ENCODE results near the gene GRIN2A.

GRIN2A gene

GRCh38 chr16:10182222-10183053, at the start of gene GRIN2A:
Gene GRIN2A (minus strand): TSS chr16:10182428. CDS start chr16:10180411, 2,017 bp downstream.
- DNase-seq = no peak

DNA sequence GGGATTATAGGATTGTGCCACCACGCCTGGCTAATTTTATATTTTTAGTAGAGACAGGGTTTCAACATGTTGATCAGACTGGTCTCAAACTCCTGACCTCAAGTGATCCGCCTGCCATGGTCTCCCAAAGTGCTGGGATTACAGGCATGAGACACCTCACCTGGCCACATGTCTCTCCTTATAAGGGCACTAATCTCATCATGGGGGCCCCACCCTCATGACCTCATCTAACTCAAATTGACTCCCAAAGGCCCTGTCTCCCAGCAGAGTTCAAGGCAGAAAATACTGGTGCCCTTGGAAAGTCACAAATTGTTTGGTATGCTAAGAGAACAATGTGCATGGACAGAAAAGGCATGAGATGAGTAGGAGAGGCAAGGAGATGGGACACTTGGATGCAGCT, 49.3 kb upstream of the GRIN2A start:
- no peak for DNase-seq

DNA sequence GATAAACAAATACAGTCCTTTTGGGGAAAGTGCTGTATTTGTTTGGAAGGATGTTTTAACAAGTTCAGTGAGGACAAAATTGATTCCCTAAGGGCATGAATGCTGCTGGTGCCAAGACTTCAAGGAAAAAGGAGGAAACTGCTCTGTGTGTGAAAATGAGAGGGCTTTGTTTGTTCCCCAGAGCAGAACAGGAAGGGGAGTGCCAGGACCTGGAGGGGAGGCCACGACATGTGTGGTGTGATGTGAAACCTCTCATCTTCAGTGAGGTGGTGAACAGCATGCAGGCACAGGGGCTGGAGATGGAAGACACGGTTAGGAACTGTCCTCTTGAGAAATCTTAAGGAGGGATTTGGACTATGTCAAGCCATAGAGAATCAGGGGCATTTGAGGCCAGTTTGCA, 46.6 kb upstream of the GRIN2A start:
- no peak for DNase-seq

DNA sequence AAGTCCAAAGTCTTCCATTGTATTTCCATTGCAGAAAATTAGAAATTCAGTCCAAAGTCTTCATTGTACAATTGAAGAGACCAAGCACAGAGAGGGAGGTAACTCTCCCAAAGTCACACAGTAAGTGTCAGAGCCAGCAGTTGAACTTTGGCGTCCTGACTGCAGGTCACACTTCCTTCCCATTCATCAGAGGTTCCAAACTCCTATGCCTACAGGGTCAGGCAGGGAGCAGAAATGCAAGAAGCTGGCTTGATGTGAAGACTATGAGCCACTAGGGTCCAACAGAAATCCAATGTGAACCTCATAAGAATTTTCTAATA, 44.7 kb upstream of the GRIN2A start:
- no peak for DNase-seq

DNA sequence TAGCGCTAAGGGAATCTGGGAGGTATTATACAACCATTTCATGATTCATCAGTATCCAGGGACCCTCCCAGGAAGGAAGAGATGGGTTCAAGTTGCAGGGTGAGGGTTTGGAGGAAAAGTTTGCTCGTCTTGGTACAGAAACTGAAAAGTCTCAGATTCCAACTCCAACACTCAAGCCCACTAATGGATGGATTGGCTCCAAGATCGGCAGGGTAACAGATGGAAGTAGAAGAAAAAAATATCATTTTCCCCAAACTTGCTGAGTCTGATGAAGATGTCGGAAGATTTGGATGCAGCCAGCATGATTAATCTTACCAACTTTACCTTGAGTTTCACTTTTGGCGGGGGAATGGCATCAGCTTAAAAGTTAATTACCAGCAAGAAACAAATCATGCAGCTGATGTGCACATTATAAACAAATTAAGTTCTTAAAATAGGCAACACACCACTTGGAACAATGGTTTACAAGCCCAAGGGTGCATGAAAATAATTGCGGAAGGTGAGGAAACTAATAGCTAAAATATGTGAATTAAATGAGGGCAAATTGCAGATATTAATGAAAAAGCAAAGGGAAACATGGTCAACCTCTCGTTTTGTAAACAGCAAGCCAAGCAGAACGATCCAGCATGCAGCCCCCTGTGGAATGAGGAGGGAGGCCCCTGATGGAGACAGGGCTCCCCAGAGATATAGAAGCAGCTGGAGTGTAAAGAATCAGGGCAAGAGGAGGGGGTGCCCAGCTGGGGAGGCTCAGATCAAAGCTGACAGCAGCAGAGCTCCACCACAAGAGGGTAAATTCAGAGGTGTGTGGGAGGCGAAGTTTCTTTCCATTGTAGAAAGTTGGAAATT, 44.1 kb upstream of the GRIN2A start:
- no peak for DNase-seq

DNA sequence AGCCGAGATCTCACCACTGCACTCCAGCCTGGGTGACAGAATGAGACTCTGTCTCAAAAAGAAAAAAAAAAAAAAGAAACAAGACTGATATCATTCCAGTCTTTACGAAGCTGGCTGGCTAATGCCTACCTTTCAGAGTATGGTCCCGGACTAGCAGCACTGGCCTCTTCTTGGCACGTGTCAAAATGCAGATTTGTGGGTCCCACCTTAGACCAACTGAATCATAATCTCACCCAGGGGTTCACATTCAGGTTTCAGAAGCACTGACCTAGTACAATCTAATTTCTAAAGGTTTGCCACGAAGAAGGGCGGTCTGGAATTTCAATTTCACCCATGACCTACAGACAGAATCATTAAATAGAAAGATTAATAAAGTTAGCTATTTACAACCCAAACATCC, 43.4 kb upstream of the GRIN2A start:
- no peak for DNase-seq

DNA sequence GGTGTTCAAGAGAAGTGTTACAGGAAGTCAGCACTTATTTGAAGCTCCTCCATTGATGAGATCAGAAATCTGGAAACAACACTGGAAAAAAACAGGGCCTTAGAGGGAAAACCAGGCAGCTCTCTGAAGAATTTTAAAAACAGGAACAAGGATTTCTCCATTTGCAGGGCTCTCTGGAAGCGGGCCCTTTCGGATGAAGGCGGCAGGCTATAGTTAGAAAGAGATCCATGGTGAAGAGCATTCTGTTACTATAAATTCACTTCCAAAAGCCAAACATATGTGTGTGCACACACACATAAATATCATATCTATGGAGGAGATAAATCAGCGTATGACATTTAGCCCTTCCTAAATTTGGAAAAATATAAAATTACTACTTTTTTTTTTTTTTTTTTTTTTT, 42.6 kb upstream of the GRIN2A start:
- no peak for DNase-seq

- DNase-seq = no peak
Observed at GRCh38 chr16:10220942-10221341, 38.7 kb upstream of the GRIN2A start.

DNA sequence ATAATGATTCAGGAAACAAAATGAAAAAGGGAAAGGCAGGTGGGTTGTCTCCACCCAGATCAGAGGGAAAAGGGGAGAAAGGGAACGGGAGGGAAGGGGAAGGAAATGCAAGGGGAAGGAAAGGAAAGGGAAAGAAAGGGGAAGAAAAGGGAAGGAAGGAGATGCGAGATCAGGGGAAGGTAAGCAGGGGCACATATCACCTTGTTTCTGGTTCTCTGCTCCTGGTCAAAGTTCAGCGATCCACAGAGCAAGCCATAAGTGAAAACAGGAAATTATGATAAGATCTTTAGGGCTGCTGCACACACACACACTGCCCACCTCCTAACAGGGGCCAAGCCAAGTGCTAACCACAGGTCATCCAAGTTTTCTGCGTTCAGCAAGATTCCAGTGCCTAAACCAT, 37.5 kb upstream of the GRIN2A start:
- DNase-seq = no peak

GRCh38 chr16:10218490-10219206, 36.4 kb upstream of the GRIN2A start:
- no peak for DNase-seq

DNA sequence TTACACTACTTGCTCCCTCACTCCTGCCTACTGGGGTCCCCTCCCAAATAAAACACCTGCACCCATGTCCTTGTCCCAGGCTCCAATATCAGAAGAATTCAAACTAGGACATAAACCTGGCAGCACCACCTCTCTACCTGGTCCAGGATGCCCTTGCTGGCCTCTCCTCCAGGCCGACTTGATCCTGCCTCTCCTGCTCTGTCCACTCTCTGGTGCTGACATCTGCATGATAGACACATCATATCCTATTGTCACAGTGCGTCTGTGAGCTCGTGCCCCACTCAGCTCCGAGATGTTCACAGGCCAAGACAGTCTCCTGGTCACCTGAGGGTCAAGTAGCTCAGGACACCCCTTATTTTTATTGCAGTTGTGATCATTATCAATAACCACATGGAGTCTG, 31.5 kb upstream of the GRIN2A start:
- no peak for DNase-seq

GRCh38 chr16:10210944-10211343, 28.7 kb upstream of the GRIN2A start:
- no peak for DNase-seq

GRCh38 chr16:10206865-10207264, 24.6 kb upstream of the GRIN2A start:
- no peak for DNase-seq

GRCh38 chr16:10206215-10206614, 24.0 kb upstream of the GRIN2A start:
- DNase-seq = no peak

DNA sequence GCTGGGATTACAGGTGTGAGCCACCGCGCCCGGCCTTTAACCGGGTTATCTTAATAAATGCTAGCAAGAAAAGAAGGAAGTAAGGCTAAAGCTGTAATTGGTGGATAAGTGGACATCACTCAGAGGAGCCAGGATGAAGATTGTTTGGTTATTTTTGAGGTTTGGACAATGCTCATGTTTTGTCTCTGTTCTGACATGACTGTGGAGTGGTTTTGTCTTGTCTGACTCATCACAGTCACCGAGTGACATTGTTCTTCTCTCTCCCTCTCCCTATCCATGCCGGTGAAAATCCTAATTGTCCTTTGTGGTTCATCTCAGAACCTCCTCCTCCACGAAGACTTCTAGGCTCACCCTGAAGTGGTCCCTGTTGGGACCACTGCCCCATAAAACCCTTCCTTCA, 23.5 kb upstream of the GRIN2A start:
- no peak for DNase-seq

- no peak for DNase-seq
Observed at GRCh38 chr16:10202649-10203048, 20.4 kb upstream of the GRIN2A start.

DNA sequence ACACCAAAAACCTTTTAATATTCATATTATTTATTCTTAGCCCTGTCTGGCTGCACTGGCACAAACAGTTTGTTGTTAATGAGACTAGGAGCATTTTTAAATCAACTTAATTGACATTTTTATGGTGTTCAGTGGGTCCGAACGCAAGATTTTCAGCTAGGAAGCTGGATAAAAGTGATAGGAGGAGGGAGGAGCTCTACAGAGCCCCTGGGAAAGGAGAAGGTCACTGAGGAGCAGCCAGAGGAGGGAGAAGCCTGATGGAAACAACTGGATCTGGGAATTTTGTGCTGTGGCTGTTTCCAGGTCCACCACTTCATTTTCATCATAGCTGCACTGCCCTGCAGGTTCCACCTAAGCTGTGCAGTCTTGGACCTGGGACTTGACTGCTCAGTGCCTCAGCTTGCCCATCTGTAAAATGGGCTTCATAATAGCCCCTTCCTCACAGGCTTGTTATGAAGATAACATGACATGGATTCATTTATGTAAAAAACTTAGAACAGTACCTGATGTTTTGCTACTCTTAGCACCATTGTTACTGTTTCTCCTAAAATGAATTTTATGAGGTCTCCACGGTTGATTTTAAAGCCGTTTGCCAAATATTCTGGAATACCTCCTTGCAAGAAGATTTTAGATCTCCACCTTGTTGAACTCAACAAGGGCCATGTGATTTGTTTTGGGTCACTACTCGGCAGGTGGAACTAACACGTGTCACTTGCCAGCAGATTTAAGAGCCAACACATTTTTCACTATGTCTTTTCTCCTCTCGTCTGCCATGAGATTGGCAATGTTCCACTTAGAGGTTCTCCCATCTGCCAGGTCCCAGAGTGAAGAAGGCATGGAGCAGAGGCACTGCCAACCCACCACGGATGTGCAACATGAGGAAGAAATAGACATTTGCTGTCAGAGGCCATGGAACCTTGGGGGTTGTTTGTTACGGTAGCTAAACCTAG, 18.7 kb upstream of the GRIN2A start:
- DNase-seq = no peak

DNA sequence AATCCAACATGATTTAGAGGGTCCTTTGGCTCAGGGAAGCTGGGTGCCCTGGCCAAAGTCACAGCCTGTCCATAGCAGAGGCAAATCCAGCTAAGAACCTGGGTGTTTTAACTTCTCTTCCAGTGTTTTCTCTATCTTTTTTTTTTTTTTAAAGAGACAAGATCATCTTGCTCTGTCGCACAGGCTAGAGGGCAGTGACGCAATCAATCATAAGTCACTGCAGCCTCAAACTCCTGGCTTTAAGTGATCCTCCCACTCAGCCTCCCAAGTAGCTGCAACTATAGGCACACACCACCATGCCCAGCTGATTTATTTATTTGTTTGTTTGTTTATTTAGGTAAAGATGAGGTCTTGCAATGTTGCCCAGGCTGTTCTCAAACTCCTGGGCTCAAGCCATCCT, 14.8 kb upstream of the GRIN2A start:
- no peak for DNase-seq

DNA sequence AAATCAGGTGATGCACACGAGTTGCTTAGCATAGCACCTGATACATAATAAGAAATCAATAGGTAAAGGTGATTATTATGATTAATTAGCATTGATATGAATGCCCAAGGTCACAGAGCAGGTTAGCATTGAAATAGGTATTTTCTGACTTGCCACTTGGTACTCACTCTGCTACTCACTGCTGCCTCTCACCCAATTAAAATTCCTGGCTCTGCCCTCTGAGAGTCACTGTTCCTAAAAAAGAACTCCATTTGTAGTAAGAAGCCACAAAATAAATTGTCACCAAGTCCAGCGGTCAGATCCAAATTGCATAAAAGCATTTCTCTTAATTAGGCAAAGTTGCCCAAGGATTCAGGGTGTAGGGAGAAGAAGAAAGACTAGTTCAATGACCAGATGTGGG, 8.9 kb upstream of the GRIN2A start:
- DNase-seq = no peak

GRCh38 chr16:10189861-10190390, 7.7 kb upstream of the GRIN2A start:
- no peak for DNase-seq

GRCh38 chr16:10188236-10188635, 6.0 kb upstream of the GRIN2A start:
- DNase-seq = no peak
